Activated naive CD4-positive, alpha-beta T cell treated with anti-CD3 and anti-CD28 coated beads, Interleukin-2, amount 50 U/mL, for 24 hours (primary cell): ENCODE data around the gene ZACN.

Source experiments
- H3K27ac Mint-ChIP-seq: one replicate; pipeline ENCODE4 v1.8.0; 2021; ENCODE audit warnings: mild to moderate bottlenecking, mixed read lengths
- H3K27me3 Mint-ChIP-seq: one replicate; pipeline ENCODE4 v1.8.0; 2021; ENCODE audit warnings: mixed read lengths
- H3K36me3 Mint-ChIP-seq: one replicate; pipeline ENCODE4 v1.8.0; 2021; ENCODE audit warnings: mixed read lengths
- H3K4me1 Mint-ChIP-seq: one replicate; pipeline ENCODE4 v1.8.0; 2021; ENCODE audit warnings: mixed read lengths
- H3K4me3 Mint-ChIP-seq: one replicate; pipeline ENCODE4 v1.8.0; 2021; ENCODE audit warnings: mild to moderate bottlenecking, mixed read lengths
- H3K9me3 Mint-ChIP-seq: one replicate; pipeline ENCODE4 v1.8.0; 2021; ENCODE audit warnings: mixed read lengths

ZACN gene

DNA sequence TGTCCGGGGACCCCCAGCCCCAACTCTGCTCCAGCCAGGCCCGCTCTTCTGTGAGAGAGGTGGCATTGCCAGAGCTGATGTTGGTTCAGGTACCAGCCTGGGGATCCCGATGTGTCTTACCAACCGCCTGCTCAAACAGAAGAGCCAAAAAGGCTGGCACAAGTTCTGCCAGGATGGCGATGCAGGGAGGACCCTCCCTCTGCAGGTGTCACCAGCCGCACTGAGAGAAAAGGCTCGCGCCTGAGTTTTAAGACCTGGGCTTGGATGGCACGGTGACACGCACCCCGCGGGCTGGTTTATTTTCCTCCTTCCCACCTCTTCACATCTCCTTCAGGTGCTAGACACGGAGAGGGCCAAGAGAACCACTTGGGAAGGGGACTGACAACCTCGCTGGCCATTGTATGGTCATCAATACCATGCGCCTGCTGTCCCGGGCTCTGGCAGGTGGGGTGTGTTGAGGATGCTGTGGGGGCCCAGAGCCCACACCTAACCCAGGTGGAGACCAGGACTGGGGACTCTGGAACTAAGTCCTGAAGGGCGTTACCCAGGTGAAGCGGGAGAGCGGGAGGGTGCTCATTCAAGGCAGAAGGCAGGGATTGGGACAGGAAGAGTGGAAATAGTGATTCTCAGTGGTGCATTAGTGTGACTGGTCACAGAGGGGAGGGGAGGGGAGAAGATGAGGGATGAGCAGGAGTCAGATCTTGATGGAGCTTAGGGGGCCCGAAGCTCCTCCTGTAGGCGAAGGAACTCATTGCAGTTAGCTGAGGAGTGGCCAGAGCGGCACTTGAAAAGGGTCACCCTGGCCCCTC is 45.8 kb downstream of the ZACN start:
- Mint-ChIP-seq H3K4me3 (no peak overlapping the region), H3K9me3 (no peaks in the 10 kb centered on the region), H3K4me1 (peaks cover 28% of the 10 kb centered on the region), H3K27ac (peak overlapping the region; percentile 41), H3K27me3 (no peaks in the 10 kb centered on the region), H3K36me3 (no peaks in the 10 kb centered on the region)

DNA sequence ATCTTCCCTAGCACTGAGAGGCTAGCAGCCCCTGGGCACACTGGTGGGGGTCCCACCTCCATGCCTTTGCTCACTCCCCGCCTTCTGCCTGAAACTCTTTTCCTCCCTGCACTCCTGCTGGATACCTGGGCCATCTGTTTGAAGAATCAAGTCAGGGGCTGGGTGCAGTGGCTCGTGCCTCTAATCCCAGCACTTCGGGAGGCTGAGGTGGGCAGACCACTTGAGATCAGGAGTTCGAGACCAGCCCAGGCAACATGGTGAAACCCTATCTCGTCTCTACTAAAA is 46.4 kb downstream of the ZACN start:
- Mint-ChIP-seq H3K27ac (no peak overlapping the region), H3K4me3 (no peak overlapping the region), H3K9me3 (no peaks in the 10 kb centered on the region), H3K4me1 (peaks cover 28% of the 10 kb centered on the region), H3K36me3 (no peaks in the 10 kb centered on the region), H3K27me3 (no peaks in the 10 kb centered on the region)

DNA sequence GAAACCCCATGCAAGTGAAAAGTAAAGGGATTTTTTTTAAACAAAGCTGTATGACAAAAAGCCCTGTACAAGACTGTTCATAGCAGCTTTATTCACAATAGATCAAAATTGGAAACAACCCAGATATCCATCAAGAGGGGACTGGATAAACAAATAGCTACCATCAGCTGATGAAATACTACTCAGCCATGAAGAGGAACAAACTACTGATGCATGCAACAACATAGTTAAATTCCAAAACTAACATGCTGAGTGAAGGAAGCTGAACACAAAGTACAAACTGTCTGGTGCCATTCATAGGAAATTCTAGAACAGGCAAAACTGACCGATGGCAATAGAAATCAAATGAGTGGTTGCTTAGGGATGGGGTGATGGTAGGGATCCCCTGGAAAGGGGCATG is 46.9 kb downstream of the ZACN start:
- peak overlapping the region; percentile 41 for H3K27ac Mint-ChIP-seq
- no peak overlapping the region for H3K4me3 Mint-ChIP-seq
- H3K4me1 Mint-ChIP-seq = peaks cover 28% of the 10 kb centered on the region
- H3K27me3 Mint-ChIP-seq = no peaks in the 10 kb centered on the region
- H3K9me3 Mint-ChIP-seq = no peaks in the 10 kb centered on the region
- no peaks in the 10 kb centered on the region for H3K36me3 Mint-ChIP-seq

DNA sequence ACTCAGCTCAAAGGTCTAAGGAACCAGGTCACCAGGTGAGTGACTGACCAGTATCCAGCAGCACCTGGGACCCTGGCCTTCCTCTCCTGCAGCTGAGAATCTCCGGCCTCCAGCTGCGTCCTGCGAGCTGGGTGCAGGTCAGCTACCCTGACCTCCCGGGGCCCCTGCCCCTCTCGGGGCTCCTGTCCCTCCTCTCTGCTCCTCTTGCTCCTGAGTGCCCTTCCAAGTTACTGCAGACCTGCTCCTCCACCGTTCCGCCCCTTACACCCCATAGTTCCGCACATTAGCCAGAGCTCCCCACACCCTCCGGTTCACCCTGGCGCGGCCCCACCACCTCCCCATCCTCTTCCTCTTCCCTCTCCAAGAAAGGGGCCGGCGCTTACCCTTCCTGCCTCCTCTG is 51.5 kb downstream of the ZACN start:
- Mint-ChIP-seq H3K9me3 (no peaks in the 10 kb centered on the region), H3K27ac (no peak overlapping the region), H3K36me3 (no peaks in the 10 kb centered on the region), H3K27me3 (no peaks in the 10 kb centered on the region), H3K4me1 (peaks cover 40% of the 10 kb centered on the region), H3K4me3 (no peak overlapping the region)

DNA sequence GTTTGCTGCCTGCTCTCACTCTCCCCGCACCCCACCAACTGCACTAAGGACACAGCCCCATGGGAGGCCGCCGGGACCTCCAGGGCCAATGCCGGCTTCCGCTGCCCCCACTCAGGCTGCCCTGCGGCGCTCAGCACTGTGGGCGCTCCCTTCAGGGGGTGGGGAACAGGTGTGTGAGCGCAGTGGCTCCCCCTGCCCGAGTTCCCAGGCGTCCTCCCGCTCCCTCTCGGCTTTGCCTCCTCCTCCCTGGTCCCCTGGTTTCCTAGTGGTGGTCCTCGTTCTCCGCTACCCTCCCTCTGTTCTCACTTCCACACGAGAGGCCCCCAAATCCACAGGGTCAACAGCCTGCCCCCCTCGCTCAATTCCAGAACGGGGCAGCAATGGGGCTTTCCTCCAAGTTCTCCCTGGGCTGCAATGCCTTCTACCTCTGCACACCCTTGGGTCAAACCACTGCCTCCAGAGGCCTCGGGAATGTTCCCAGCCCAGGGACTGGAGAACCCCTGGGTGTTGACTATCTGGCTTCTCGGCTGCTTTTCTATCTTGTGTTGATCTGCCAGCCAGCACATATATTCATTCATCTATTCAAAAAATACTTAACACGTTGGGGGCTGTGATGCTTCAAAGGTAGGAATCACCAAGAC is 52.2 kb downstream of the ZACN start:
- H3K27ac Mint-ChIP-seq = no peak overlapping the region
- H3K4me3 Mint-ChIP-seq = no peak overlapping the region
- peaks cover 37% of the 10 kb centered on the region for H3K4me1 Mint-ChIP-seq
- H3K9me3 Mint-ChIP-seq = no peaks in the 10 kb centered on the region
- no peaks in the 10 kb centered on the region for H3K27me3 Mint-ChIP-seq
- H3K36me3 Mint-ChIP-seq = no peaks in the 10 kb centered on the region

DNA sequence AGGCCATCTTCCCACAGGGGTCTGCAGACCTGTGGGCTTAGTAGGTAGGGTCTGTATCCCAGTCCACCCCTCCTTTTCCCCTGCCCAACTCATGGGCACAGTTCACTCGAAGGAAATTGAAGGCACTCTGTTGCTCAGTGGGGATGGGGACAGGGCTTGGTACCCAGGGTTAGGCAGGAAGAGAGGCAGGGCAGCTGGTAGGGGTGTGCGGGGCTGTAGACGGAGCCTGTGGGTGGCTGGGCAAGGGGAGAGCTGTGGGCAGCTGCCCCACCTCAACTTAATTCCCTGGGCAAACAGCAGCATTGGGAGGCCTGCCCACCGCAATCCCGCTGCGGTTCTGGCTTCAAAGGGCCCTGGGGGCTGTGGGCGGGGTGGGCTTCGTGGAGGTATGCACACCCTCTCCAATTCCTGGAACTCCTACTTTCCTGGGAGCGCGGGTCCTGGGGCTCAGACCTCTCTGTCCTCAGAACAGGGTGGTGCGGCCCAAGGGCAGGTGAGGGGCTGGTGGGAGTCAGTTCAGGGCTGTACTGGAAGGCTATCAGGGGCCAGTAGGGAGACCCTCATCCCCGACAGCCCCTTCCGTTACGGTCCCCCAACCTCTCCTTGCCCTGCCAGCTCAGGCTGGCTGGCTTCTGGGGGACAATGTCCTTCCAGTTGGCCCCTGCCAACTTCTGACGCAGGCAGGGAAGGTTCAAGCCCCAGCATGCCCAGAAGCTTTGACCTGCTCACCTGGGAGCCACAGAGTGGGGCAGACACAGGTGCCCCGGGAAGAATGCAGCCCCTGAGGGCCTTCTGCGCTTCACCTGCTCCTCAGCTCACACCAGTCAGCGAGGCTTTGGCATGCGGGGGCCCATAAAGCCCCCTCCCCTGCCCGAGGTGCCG is 53.0 kb downstream of the ZACN start:
- no peaks in the 10 kb centered on the region for H3K36me3 Mint-ChIP-seq
- no peak overlapping the region for H3K27ac Mint-ChIP-seq
- H3K4me3 Mint-ChIP-seq = no peak overlapping the region
- H3K4me1 Mint-ChIP-seq = peaks cover 30% of the 10 kb centered on the region
- no peaks in the 10 kb centered on the region for H3K9me3 Mint-ChIP-seq
- H3K27me3 Mint-ChIP-seq = no peaks in the 10 kb centered on the region
